ENCODE measurements around the gene LY6G5C.

Gene LY6G5C

GRCh38 chr6:31639449-31639861 is 41.4 kb downstream of the LY6G5C start:
- no peak for DNase-seq (ENCODE audit: low read depth)

- DNase-seq (ENCODE audit: low read depth) = no peak
Observed at GRCh38 chr6:31639043-31639442, 41.8 kb downstream of the LY6G5C start.

GRCh38 chr6:31636698-31637596 is 43.9 kb downstream of the LY6G5C start:
- no peak for DNase-seq (ENCODE audit: low read depth)

DNA sequence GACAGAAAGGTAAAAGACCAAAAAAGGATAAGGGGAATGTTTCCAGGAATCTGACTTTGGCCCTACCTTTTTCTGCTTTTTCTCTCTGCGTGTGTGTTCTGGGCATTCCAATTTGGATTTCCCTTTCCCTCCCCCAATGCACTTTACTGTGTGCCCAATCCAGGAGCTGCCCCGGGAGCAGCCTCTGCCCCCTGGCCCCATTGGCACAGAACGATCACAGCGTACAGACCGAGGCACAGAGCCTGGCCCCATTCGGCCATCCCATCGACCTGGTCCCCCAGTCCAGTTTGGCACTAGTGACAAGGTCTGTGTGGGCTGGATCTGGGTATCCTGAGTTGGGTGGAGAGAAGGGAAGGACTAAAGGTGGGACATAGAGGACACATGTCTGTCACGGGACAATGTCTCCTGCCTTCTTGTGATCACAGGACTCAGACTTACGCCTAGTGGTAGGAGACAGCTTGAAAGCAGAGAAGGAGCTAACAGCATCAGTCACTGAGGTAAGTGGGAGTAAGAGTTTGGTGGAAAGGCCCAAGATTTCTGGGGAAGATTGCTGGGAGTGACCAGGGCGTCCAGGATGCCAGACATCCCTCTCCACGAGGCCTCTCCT is 45.8 kb downstream of the LY6G5C start:
- no peak for DNase-seq (ENCODE audit: low read depth)

- DNase-seq (ENCODE audit: low read depth) = no peak
Observed at GRCh38 chr6:31634131-31634530, 46.7 kb downstream of the LY6G5C start.

DNA sequence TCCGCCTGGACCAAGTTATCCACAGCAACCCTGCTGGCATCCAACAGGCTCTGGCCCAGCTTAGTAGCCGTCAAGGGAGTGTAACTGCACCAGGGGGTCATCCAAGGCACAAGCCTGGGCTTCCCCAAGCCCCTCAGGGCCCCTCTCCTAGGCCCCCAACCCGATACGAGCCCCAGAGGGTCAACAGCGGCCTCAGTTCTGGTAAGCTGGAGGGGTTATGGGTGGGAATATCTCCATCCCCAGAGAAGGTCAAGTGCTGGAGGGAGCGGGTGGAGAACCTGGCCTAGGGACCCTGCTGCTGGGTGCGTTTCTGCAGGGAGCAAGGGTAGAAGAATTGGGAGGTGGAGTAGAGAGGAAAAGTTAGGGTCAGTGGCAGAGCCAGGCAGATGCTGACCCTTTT is 47.4 kb downstream of the LY6G5C start:
- DNase-seq (ENCODE audit: low read depth) = no peak

DNA sequence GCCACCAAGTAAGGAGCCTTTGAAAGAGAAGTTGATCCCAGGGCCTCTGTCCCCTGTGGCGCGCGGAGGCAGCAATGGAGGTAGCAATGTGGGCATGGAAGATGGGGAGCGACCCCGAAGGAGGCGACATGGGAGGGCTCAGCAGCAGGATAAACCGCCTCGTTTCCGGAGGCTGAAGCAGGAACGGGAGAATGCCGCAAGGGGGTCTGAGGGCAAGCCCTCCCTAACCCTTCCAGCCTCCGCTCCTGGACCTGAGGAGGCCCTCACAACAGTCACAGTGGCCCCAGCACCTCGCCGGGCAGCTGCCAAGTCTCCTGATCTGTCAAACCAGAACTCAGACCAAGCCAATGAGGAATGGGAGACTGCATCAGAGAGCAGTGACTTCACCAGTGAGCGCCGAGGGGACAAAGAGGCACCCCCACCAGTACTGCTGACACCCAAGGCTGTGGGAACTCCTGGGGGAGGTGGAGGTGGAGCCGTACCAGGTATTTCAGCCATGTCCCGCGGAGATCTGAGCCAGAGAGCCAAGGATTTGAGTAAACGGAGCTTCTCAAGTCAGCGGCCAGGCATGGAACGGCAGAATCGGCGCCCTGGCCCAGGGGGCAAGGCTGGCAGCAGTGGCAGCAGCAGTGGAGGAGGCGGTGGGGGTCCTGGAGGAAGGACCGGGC is 48.5 kb downstream of the LY6G5C start:
- no peak for DNase-seq (ENCODE audit: low read depth)

DNA sequence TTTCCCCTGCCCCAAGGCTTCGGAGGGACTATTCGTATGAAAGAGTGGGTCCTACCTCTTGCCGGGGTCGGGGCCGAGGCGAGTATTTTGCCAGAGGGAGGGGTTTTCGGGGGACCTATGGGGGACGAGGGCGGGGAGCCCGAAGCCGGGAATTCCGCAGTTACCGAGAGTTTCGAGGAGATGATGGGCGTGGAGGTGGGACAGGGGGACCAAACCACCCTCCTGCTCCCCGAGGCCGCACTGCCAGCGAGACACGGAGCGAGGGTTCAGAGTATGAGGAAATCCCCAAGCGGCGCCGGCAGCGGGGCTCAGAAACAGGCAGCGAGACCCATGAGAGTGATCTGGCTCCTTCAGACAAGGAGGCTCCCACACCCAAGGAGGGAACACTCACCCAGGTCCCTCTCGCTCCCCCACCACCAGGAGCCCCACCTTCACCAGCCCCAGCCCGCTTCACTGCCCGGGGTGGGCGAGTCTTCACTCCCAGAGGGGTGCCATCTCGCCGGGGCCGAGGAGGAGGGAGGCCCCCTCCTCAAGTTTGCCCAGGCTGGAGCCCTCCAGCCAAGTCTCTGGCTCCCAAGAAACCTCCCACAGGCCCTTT is 49.1 kb downstream of the LY6G5C start:
- no peak for DNase-seq (ENCODE audit: low read depth)

DNA sequence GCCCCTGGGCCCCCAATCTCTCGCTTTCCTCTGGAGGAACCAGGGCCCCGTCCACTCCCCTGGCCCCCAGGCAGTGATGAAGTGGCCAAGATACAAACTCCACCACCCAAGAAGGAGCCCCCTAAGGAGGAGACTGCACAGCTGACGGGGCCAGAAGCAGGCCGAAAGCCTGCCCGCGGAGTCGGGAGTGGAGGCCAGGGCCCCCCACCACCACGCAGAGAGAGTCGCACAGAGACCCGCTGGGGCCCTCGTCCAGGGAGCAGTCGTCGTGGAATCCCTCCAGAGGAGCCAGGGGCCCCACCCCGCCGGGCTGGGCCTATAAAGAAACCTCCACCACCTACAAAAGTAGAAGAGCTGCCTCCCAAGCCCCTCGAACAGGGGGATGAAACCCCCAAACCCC is 49.7 kb downstream of the LY6G5C start:
- no peak for DNase-seq (ENCODE audit: low read depth)

- DNase-seq (ENCODE audit: low read depth) = no peak
Observed at GRCh38 chr6:31630177-31630934, 50.5 kb downstream of the LY6G5C start.

- no peak for DNase-seq (ENCODE audit: low read depth)
Observed at GRCh38 chr6:31629014-31629413, 51.9 kb downstream of the LY6G5C start.

- no peak for DNase-seq (ENCODE audit: low read depth)
Observed at GRCh38 chr6:31627690-31628287, 53.1 kb downstream of the LY6G5C start.

GRCh38 chr6:31626952-31627351 is 53.9 kb downstream of the LY6G5C start:
- no peak for DNase-seq (ENCODE audit: low read depth)

All from GM04503 (cell line).